ENCODE measurements around the gene KCNB1. TPM values are rescaled to one million over a fixed set of nuclear protein-coding genes. Genes with fewer than 3 reads are reported as not detected.

Gene KCNB1
- total and polyA plus RNA-seq, 2 donors (not counting 1 experiment from before 2014, with no cell fraction given) = under 0.01 to 0.07 TPM

DNA sequence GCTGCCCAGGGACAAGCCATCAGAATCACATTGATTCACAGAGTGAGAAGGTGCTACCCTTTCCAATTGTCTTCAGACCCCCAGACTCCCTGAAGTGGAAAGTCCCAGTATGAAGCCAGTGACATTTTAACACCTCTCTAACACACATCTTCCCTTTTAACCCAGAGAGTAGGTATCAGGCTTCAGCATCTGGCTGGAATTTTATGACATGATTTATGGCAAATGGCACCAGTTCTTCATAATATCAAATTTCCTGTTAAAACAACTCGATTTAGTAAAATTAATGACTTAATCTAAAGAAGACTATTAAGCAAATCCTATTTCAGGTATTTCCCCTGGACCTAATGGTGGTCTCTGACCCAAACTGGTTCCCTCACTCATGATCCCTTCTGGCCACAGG, 25.0 kb downstream of the KCNB1 start:
- Histone ChIP-seq H3K79me2 (ENCODE audit: control insufficient read depth, insufficient read depth, low read length) (no peaks in the 10 kb centered on the region), H3K4me1 (ENCODE audit: control insufficient read depth, extremely low read depth, insufficient read depth, low read length) (no peaks in the 10 kb centered on the region), H3K9me3 (ENCODE audit: control insufficient read depth, insufficient read depth, low read depth, low read length) (no peaks in the 10 kb centered on the region), H4K20me1 (ENCODE audit: control insufficient read depth, extremely low read depth, insufficient read depth, low read length) (no peaks in the 10 kb centered on the region), H2AFZ (ENCODE audit: low read length) (no peak overlapping the region), H3K36me3 (ENCODE audit: control insufficient read depth, insufficient read depth, low read length) (no peaks in the 10 kb centered on the region), H3K27me3 (ENCODE audit: control insufficient read depth, insufficient read depth, low read length) (peaks cover 7% of the 10 kb centered on the region), H3K4me3 (replicated peaks in 1 of 4; ENCODE audit: control extremely low read depth in 1 of 4, insufficient read depth in 1 of 4, low read depth in 3 of 4, low read length in 4 of 4) (no peak overlapping the region), H3K4me2 (ENCODE audit: extremely low read depth, insufficient read depth, low read length) (no peak overlapping the region), H3K27ac (ENCODE audit: insufficient read depth, low read length) (no peak overlapping the region), H3K9ac (ENCODE audit: insufficient read depth, low read length) (no peak overlapping the region)
- TF ChIP-seq, protein P1, sequence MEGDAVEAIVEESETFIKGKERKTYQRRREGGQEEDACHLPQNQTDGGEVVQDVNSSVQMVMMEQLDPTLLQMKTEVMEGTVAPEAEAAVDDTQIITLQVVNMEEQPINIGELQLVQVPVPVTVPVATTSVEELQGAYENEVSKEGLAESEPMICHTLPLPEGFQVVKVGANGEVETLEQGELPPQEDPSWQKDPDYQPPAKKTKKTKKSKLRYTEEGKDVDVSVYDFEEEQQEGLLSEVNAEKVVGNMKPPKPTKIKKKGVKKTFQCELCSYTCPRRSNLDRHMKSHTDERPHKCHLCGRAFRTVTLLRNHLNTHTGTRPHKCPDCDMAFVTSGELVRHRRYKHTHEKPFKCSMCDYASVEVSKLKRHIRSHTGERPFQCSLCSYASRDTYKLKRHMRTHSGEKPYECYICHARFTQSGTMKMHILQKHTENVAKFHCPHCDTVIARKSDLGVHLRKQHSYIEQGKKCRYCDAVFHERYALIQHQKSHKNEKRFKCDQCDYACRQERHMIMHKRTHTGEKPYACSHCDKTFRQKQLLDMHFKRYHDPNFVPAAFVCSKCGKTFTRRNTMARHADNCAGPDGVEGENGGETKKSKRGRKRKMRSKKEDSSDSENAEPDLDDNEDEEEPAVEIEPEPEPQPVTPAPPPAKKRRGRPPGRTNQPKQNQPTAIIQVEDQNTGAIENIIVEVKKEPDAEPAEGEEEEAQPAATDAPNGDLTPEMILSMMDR (conservative IDR thresholded peaks at IDR 0.05 in 1 of 2, IDR thresholded peaks at IDR 0.05 in 1 of 2; ENCODE audit: low read depth in 1 of 2, low read length in 2 of 2) = no peak
- TF ChIP-seq EZH2 (IDR thresholded peaks at IDR 0.05; ENCODE audit: low read length, missing control alignments) = no peak
- DNase-seq (ENCODE audit: low read depth in 2 of 2) = no peak

DNA sequence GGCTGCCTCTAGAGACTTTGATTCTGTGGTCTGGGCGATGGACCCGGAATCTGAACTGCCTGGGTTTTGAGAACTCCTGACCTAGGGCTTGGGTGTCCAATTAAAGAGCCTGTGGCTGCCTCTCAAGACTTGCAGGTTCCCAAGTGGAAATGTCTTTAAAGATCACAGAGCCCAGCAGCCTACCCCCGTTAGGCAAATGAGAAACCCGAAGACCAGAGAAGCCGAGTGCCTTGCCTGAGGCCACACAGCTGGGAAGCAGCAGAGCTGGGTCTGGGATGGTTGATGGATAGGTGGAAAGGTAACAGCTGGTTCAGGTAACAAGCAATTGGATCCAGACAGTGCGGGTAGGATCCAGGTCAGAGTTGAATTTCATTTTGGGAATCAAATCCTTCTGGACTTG, 25.8 kb downstream of the KCNB1 start:
- no peak for DNase-seq (ENCODE audit: low read depth in 2 of 2)
- H3K9me3 ChIP-seq (ENCODE audit: control insufficient read depth, insufficient read depth, low read depth, low read length) = no peaks in the 10 kb centered on the region

DNA sequence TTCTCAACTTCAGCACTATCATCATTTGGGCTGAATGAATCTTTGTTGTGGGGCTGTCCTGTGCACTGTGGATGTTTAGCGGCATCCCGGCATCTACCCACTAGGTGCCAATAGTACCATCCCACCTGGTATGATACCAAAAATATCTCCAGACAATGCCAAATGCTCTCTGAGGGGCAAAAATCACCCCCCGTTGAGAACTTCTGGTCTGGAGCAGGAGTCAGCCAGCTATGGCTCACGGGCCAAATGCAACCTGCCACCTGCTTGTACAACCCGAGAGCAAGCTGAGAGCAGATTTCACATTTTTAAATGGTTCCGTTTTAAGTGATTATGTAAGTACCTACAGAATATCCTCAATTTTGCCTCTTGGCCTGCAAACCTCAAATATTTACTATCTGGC, 26.8 kb downstream of the KCNB1 start:
- Histone ChIP-seq H3K9ac (ENCODE audit: insufficient read depth, low read length) (no peak overlapping the region), H3K79me2 (ENCODE audit: control insufficient read depth, insufficient read depth, low read length) (no peaks in the 10 kb centered on the region), H3K36me3 (ENCODE audit: control insufficient read depth, insufficient read depth, low read length) (no peaks in the 10 kb centered on the region), H3K27me3 (ENCODE audit: control insufficient read depth, insufficient read depth, low read length) (peaks cover 7% of the 10 kb centered on the region), H4K20me1 (ENCODE audit: control insufficient read depth, extremely low read depth, insufficient read depth, low read length) (no peaks in the 10 kb centered on the region), H3K4me1 (ENCODE audit: control insufficient read depth, extremely low read depth, insufficient read depth, low read length) (no peaks in the 10 kb centered on the region), H3K27ac (ENCODE audit: insufficient read depth, low read length) (no peak overlapping the region), H3K9me3 (ENCODE audit: control insufficient read depth, insufficient read depth, low read depth, low read length) (no peaks in the 10 kb centered on the region), H2AFZ (ENCODE audit: low read length) (no peak overlapping the region), H3K4me2 (ENCODE audit: extremely low read depth, insufficient read depth, low read length) (no peak overlapping the region), H3K4me3 (replicated peaks in 1 of 4; ENCODE audit: control extremely low read depth in 1 of 4, insufficient read depth in 1 of 4, low read depth in 3 of 4, low read length in 4 of 4) (no peak overlapping the region)
- TF ChIP-seq, protein P1 (conservative IDR thresholded peaks at IDR 0.05 in 1 of 2, IDR thresholded peaks at IDR 0.05 in 1 of 2; ENCODE audit: low read depth in 1 of 2, low read length in 2 of 2) = no peak
- TF ChIP-seq EZH2 (IDR thresholded peaks at IDR 0.05; ENCODE audit: low read length, missing control alignments) = no peak
- no peak for DNase-seq (ENCODE audit: low read depth in 2 of 2)

More for the DNA sequence above, 25.8 kb downstream of the KCNB1 start:
- Histone ChIP-seq H3K36me3 (ENCODE audit: control insufficient read depth, insufficient read depth, low read length) (no peaks in the 10 kb centered on the region), H3K9ac (ENCODE audit: insufficient read depth, low read length) (no peak overlapping the region), H3K27me3 (ENCODE audit: control insufficient read depth, insufficient read depth, low read length) (peaks cover 7% of the 10 kb centered on the region), H3K27ac (ENCODE audit: insufficient read depth, low read length) (no peak overlapping the region), H3K4me2 (ENCODE audit: extremely low read depth, insufficient read depth, low read length) (no peak overlapping the region), H3K4me1 (ENCODE audit: control insufficient read depth, extremely low read depth, insufficient read depth, low read length) (no peaks in the 10 kb centered on the region), H4K20me1 (ENCODE audit: control insufficient read depth, extremely low read depth, insufficient read depth, low read length) (no peaks in the 10 kb centered on the region), H3K79me2 (ENCODE audit: control insufficient read depth, insufficient read depth, low read length) (no peaks in the 10 kb centered on the region), H2AFZ (ENCODE audit: low read length) (no peak overlapping the region), H3K4me3 (replicated peaks in 1 of 4; ENCODE audit: control extremely low read depth in 1 of 4, insufficient read depth in 1 of 4, low read depth in 3 of 4, low read length in 4 of 4) (no peak overlapping the region)
- TF ChIP-seq, protein P1 (conservative IDR thresholded peaks at IDR 0.05 in 1 of 2, IDR thresholded peaks at IDR 0.05 in 1 of 2; ENCODE audit: low read depth in 1 of 2, low read length in 2 of 2) = no peak

Measured in fibroblast of lung (primary cell).